A549 (cell line): Measurements from ENCODE around the gene TNS1.

Source experiments
- CBX8 ChIP-seq: fragments of 200-600 bp; sonication (generic); IDR thresholded peaks from 2 replicates; pipeline ENCODE4 v1.6.1; 2016
- CTCF ChIP-seq: fragments of >200 bp; sonication (Bioruptor Twin); formaldehyde crosslinking; IDR thresholded peaks from 3 replicates; pipeline ENCODE4 v1.5.1; 2016
- EHMT2 ChIP-seq: fragments of 200-600 bp; sonication (generic); IDR thresholded peaks from 2 replicates; pipeline ENCODE4 v1.6.1; 2016; ENCODE audit warnings: antibody characterized with exemption, low read depth, mild to moderate bottlenecking, moderate library complexity
- EP300 ChIP-seq, 2 experiments: fragments of >200 bp; sonication (Bioruptor Twin); formaldehyde crosslinking; IDR thresholded peaks; 2 replicates in 1 of 2; 3 replicates in 1 of 2; pipeline ENCODE4 v1.6.1; 2016 to 2017
- ESRRA ChIP-seq: fragments of 150-350 bp; IDR thresholded peaks from 2 replicates; pipeline ENCODE4 v1.6.1; 2014; ENCODE audit warnings: mild to moderate bottlenecking, low read length, borderline replicate concordance
- MAZ ChIP-seq: fragments of 150-350 bp; IDR thresholded peaks from 2 replicates; pipeline ENCODE4 v1.6.1; 2014; ENCODE audit warnings: antibody characterized with exemption, low read depth, low read length, borderline replicate concordance
- RFX5 ChIP-seq: fragments of 450-650 bp; IDR thresholded peaks from 2 replicates; pipeline ENCODE4 v1.7.1; 2014; ENCODE audit warnings: antibody characterized with exemption, mild to moderate bottlenecking, moderate library complexity
- USF2 ChIP-seq: fragments of 450-650 bp; IDR thresholded peaks from 2 replicates; pipeline ENCODE4 v1.6.1; 2014; ENCODE audit warnings: antibody characterized with exemption
- TF ChIP-seq, protein P1 (sequence below): IDR thresholded peaks from 2 replicates; pipeline ENCODE4 v1.6.1; 2012; ENCODE audit warnings: low read depth, borderline replicate concordance
- TF ChIP-seq, protein P2 (sequence below): IDR thresholded peaks from 2 replicates; pipeline ENCODE4 v1.6.1; 2012
- TF ChIP-seq, protein P3 (sequence below): fragments of 150-350 bp; IDR thresholded peaks from 2 replicates; pipeline ENCODE4 v1.6.1; 2014; ENCODE audit warnings: low read depth, mild to moderate bottlenecking, low read length

GRCh38 chr2:218006741-218007140 is 3.9 kb upstream of the TNS1 start:
- no peak for TF ChIP-seq RFX5
- TF ChIP-seq, protein P1, sequence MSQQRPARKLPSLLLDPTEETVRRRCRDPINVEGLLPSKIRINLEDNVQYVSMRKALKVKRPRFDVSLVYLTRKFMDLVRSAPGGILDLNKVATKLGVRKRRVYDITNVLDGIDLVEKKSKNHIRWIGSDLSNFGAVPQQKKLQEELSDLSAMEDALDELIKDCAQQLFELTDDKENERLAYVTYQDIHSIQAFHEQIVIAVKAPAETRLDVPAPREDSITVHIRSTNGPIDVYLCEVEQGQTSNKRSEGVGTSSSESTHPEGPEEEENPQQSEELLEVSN, result no peak
- TF ChIP-seq USF2, result no peak
- no peak for TF ChIP-seq CTCF
- no peak for TF ChIP-seq EHMT2
- no peak for TF ChIP-seq CBX8
- no peak for TF ChIP-seq ESRRA
- no peak for TF ChIP-seq MAZ
- no peak for TF ChIP-seq EP300 (IDR thresholded peaks at IDR 0.05)
- TF ChIP-seq, protein P2, sequence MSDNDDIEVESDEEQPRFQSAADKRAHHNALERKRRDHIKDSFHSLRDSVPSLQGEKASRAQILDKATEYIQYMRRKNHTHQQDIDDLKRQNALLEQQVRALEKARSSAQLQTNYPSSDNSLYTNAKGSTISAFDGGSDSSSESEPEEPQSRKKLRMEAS, result no peak
- TF ChIP-seq, protein P3, sequence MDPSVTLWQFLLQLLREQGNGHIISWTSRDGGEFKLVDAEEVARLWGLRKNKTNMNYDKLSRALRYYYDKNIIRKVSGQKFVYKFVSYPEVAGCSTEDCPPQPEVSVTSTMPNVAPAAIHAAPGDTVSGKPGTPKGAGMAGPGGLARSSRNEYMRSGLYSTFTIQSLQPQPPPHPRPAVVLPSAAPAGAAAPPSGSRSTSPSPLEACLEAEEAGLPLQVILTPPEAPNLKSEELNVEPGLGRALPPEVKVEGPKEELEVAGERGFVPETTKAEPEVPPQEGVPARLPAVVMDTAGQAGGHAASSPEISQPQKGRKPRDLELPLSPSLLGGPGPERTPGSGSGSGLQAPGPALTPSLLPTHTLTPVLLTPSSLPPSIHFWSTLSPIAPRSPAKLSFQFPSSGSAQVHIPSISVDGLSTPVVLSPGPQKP, result no peak
